Activated effector memory CD4-positive, alpha-beta T cell treated with anti-CD3 and anti-CD28 coated beads, Interleukin-2, amount 50 U/mL, for 16 hours (primary cell): ENCODE results near the gene LIMS1.
"Not testable (repeated sequence)": the region's sequence is repeated elsewhere in the genome, so short reads cannot be mapped to it uniquely, and the experiment has no call there.

ENCODE experiments used
- DNase-seq: peaks from one replicate; pipeline ENCODE4 v3.0.0-alpha.2; 2020

LIMS1 gene

DNA sequence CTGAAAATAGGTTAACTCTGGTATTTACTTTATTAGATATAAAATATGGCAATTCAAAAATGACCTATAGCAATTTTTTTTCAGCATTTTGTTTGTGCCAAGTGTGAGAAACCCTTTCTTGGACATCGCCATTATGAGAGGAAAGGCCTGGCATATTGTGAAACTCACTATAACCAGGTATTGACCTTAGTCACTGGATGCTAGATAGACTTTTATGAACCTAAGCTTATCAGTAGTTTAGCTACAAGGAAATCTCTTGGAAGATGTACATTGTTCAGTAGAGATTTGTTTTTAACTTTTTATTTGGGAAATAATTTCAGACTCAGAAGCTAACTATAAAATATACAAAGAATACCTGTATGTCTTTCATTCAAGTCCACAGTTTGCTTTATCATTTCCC, 142.3 kb downstream of the LIMS1 start:
- not testable (repeated sequence) for DNase-seq

DNA sequence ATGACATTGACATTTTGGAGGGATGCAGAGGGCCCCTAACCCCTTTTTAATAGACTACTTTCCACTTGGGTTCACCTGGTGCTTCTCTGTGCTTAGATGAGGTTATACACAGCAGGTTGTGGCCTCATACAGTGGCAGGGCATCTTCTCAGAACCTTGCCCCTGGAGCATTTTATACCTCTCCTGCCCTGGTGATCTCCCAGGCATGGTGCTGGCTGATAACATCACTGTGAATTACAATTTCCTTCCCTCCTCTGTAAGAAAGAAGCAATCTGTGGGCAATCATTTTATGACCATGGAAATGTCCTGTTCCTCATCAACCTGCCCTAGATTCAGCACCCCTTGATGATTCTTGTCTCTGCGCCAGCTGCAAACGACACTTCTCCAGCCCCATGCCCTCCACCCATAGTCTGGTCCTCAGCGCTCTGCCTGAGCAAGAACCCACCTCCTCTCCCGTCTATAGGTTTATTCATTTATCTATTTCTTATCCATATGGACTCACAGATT, 143.0 kb downstream of the LIMS1 start:
- DNase-seq: not testable (repeated sequence)

DNA sequence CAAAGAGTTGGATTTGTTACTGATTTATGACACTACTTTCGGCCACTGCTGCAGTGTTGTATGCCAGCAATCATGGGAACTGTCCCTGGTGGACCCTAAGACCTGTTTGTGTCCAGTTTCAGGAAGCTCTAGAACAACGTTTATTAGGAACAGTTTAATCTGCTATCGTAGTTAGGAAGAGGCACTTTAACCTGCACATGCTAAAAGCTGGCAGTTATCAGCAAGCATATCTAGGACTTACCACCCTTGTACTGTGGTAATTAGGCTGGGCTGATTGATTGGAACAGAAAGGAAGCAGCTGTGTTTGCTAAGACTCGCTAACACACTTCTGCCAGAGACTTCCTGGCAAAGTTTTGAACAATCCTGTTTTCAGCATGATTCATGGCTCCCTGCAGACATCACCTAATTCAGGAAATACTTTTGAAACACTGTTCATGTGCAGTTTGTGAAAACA, 144.0 kb downstream of the LIMS1 start:
- not testable (repeated sequence) for DNase-seq

GRCh38 chr2:108680805-108681204, 146.5 kb downstream of the LIMS1 start:
- DNase-seq: not testable (repeated sequence)

DNA sequence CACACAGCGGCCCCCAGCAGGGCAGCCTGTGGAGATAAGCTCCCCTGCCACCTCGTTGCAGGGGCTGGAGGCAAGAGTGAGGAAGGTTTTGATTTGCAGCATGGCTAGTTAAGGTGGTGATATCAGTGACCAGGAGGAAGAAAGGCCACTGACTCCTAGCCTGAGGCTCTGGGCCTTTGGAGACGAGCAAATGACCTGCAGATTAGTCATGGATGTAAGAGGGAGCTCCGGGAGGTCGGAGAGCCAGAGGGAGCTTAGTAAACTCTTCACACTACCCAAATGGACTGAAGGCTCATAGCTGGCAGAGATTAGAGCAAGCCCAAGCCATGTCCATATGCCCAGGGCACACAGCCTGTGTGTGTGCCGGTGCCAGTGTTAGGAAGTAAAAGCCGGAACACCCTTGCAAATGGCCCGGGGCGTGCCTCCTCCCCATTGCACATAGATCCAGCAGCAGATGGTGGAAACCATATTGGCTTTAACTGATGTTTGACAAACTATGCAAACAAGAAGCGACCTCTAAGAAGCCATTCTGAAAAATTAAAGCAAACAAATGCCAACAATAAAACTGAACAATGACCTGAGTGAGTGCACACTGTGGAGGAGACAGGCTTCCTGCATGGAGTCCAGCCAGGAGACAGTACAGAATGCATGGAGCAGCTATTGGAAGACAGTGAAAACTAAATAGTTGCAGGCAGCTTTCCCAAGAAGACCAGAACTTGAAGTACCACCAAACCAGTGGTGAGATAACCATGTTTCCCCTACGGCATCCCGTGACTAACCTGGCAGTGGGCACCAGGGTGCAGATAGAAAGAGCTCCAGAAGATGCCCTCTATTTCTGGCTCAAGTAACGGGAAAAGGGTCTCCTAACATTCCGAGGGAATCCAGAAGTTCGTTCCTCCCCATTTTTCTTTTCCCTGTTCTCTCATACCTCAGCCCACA, 154.8 kb downstream of the LIMS1 start:
- DNase-seq: not testable (repeated sequence)

DNA sequence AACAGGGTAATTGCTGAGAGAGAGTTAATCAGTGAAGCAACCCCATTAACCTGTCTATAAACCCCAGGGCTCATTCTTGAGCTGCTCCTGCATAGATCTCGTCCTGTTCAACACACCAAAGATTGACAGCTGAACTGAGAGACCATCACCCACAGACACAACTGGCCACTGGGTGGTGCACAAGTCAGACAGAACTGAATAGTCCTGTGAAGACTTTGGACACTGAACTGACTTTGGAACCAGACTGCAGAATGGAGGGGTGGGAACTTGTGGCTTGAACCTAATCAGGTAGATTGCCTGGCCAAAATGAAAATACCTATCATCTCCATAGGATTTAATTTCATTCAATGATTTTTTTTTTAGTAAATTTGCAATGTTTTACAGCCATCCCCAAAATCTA, 155.7 kb downstream of the LIMS1 start:
- not testable (repeated sequence) for DNase-seq

DNA sequence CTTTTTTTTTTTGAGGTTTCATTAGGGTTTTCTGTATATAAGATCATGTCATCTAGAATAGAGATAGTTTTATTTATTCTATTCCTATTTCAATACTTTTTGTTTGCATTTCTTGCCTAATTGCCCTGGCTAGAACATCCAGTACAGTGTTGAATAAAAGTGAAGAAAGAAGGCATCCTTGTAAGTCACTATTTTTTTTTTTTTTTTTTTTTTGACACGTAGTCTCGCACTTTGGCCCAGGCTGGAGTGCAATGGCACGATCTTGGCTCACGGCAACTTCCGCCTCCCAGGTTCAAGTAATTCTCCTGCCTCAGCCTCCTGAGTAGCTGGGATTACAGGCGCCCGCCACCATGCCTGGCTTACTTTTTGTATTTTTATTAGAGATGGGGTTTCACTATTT, 157.2 kb downstream of the LIMS1 start:
- DNase-seq: no peak

DNA sequence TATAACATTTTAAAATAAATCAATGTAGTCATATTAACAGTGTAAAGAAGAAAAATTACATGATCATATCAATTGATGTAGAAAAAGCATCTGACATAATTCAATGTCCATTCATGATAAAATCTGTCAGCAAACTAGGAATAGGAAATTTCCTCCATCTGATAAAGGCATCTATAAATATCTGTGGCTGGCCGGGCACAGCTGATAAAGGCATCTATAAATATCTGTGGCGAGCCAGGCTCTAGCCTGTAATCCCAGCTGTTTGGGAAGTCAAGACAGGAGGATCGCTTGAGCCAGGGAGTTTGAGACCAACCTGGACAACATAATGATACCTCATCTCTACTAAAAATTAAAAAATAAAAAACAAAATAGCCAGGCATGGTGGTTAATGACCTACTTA, 166.9 kb downstream of the LIMS1 start:
- no peak for DNase-seq

- no peak for DNase-seq
Observed at GRCh38 chr2:108701806-108702205, 167.5 kb downstream of the LIMS1 start.

DNA sequence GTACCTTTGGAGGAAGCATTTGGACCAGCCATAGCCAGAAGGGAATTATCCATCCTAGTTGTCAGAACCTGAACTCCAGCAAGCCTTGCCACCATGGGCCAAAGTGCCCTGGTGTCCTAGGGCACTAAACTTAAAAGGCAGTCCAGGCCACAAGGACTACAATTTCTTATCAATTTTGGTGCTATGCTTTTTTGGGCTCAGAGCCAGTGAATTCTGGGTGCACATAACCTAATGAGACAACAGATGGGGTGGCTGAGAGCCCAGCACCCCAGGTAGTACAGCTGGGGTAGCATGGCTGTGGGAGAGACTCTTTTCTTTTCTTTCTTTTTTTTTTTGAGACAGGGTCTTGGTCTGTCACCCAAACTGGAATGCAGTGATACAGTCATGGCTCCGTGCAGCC, 170.6 kb downstream of the LIMS1 start:
- DNase-seq: no peak

- DNase-seq: no peak
Observed at GRCh38 chr2:108707300-108707699, 173.0 kb downstream of the LIMS1 start.

- not testable (repeated sequence) for DNase-seq
Observed at GRCh38 chr2:108716971-108717370, 182.7 kb downstream of the LIMS1 start.

GRCh38 chr2:108719149-108720044, 185.1 kb downstream of the LIMS1 start, which contains the start of gene RANBP2:
RANBP2 (plus strand) TSS chr2:108719482; CDS start chr2:108719607, 125 bp downstream.
- DNase-seq: peak; percentile 98

DNA sequence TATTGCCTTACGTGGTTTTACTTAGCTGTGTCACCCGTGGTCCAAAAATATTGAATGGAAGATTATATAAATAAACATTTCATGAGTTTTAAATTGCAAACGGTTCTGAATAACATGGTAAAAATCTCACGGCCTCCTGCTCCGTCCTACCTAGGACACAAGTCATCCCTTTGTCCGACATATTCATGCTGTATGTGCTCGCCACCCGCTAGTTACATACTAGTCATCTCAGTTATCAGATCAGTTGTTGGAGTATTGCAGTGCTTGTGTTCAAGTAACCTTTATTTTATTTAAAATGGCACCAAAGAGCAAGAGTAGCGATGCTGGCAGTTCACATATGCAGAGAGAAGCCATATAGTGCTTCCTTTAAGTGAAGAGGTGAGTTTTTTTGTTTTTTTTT, 191.8 kb downstream of the LIMS1 start:
- DNase-seq: not testable (repeated sequence)

DNA sequence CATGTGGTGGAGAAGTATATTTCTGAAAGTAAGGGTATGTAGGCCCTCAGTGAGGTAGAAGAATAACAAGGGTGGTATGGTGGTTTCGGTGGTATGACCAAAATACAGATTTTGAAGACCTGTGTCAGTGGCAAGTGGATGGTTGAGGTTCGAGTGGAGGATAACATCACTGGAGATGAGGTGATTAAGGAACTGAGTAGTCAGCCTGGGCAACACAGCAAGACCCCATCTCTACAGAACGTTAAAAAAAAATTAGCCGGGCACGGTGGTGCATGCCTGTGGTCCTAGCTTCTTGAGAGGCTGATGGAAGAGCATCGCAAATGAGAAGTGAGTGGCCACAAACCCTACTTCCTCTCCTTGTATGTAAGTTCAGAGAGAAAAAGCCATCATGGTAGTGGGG, 200.4 kb downstream of the LIMS1 start:
- not testable (repeated sequence) for DNase-seq
